ENCODE results near the gene LITAF. TPM values are rescaled to one million over a fixed set of nuclear protein-coding genes. Genes with fewer than 3 reads are reported as not detected.

Gene LITAF
- polyA plus RNA-seq, 1 donor from 2014 or later, result 0.31 TPM

DNA sequence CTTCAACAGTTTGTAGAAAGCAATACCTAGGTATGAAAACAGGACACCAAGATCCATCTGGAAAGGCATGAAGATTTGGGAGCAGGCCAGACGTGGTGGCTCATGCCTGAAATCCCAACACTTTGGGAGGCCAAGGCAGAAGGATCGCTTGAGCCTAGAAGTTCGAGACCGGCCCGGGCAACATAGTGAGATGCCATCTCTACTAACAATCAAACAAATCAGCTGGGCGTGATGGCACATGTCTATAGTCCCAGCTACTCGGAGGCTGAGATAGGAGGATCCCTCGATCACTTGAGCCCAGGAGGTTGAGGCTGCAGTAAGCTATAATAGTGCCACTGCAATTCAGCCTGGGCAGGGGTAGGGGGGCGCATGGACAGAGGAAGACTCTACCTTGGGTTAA is 20.3 kb downstream of the LITAF start:
- no peaks in the 10 kb centered on the region for H3K79me2 ChIP-seq (replicated peaks; ENCODE audit: insufficient read depth, low read length)

DNA sequence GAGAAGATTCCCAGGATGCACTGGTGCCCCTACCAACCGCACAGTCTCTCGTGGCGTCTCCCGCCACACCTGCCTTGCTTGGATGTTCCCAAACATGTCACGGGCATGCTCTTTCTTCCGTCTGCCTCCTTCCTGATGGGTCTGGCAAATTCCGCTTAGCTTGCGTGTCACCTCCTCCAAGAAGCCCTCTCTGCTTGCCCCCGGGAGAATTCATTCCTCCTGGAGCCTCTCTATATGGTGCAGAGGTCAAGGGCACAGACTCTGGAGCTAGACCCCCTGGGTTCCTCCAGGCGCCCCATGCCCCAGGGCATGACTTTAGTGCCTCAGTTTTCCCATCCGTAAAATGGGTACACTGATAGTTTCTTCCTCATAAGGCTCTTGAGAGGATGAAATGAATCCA is 21.1 kb downstream of the LITAF start:
- Histone ChIP-seq H4K20me1 (ENCODE audit: insufficient read depth) (no peaks in the 10 kb centered on the region), H3K4me2 (ENCODE audit: low read length) (no peak overlapping the region), H3K4me3 (ENCODE audit: low read length) (no peak overlapping the region), H2AFZ (ENCODE audit: low read depth, low read length) (no peak overlapping the region), H3K27me3 (ENCODE audit: insufficient read depth, low read depth, low read length) (no peaks in the 10 kb centered on the region), H3K27ac (ENCODE audit: low read length) (no peak overlapping the region), H3K9ac (ENCODE audit: low read length) (no peak overlapping the region), H3K9me2 (ENCODE audit: insufficient read depth, low read length) (no peaks in the 10 kb centered on the region), H3K79me2 (replicated peaks; ENCODE audit: insufficient read depth, low read length) (no peaks in the 10 kb centered on the region), H3K36me3 (ENCODE audit: insufficient read depth, low read length) (no peaks in the 10 kb centered on the region), H3K9me3 (ENCODE audit: low read length) (no peaks in the 10 kb centered on the region), H3F3A (ENCODE audit: insufficient read depth, low read length, poor library complexity, severe bottlenecking) (no peaks in the 10 kb centered on the region)
- TF ChIP-seq MXI1 (conservative IDR thresholded peaks at IDR 0.05; ENCODE audit: poor library complexity, severe bottlenecking), result no peak
- TF ChIP-seq, protein P1, sequence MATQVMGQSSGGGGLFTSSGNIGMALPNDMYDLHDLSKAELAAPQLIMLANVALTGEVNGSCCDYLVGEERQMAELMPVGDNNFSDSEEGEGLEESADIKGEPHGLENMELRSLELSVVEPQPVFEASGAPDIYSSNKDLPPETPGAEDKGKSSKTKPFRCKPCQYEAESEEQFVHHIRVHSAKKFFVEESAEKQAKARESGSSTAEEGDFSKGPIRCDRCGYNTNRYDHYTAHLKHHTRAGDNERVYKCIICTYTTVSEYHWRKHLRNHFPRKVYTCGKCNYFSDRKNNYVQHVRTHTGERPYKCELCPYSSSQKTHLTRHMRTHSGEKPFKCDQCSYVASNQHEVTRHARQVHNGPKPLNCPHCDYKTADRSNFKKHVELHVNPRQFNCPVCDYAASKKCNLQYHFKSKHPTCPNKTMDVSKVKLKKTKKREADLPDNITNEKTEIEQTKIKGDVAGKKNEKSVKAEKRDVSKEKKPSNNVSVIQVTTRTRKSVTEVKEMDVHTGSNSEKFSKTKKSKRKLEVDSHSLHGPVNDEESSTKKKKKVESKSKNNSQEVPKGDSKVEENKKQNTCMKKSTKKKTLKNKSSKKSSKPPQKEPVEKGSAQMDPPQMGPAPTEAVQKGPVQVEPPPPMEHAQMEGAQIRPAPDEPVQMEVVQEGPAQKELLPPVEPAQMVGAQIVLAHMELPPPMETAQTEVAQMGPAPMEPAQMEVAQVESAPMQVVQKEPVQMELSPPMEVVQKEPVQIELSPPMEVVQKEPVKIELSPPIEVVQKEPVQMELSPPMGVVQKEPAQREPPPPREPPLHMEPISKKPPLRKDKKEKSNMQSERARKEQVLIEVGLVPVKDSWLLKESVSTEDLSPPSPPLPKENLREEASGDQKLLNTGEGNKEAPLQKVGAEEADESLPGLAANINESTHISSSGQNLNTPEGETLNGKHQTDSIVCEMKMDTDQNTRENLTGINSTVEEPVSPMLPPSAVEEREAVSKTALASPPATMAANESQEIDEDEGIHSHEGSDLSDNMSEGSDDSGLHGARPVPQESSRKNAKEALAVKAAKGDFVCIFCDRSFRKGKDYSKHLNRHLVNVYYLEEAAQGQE (IDR thresholded peaks at IDR 0.05; ENCODE audit: borderline replicate concordance), result no peak
- TF ChIP-seq EZH2 (IDR thresholded peaks at IDR 0.05; ENCODE audit: borderline replicate concordance, insufficient read depth, low read length, poor library complexity, severe bottlenecking), result no peak
- TF ChIP-seq POLR2AphosphoS5 (IDR thresholded peaks at IDR 0.05), result no peak
- no peak for TF ChIP-seq EP300 (conservative IDR thresholded peaks at IDR 0.05; ENCODE audit: poor library complexity, severe bottlenecking)
- TF ChIP-seq SMC3 (conservative IDR thresholded peaks at IDR 0.05; ENCODE audit: poor library complexity), result no peak
- TF ChIP-seq CTCF (IDR thresholded peaks at IDR 0.05; ENCODE audit: poor library complexity, severe bottlenecking), result no peak
- TF ChIP-seq TAF1 (IDR thresholded peaks at IDR 0.05; ENCODE audit: low read depth), result no peak

More for the DNA sequence above, 20.3 kb downstream of the LITAF start:
- no peak overlapping the region for H3K4me3 ChIP-seq (ENCODE audit: low read length)
- no peaks in the 10 kb centered on the region for H3F3A ChIP-seq (ENCODE audit: insufficient read depth, low read length, poor library complexity, severe bottlenecking)
- H3K27ac ChIP-seq (ENCODE audit: low read length), result no peak overlapping the region
- no peaks in the 10 kb centered on the region for H3K36me3 ChIP-seq (ENCODE audit: insufficient read depth, low read length)
- H2AFZ ChIP-seq (ENCODE audit: low read depth, low read length), result no peak overlapping the region
- TF ChIP-seq CTCF (IDR thresholded peaks at IDR 0.05; ENCODE audit: poor library complexity, severe bottlenecking) (no peak), EP300 (conservative IDR thresholded peaks at IDR 0.05; ENCODE audit: poor library complexity, severe bottlenecking) (no peak), EZH2 (IDR thresholded peaks at IDR 0.05; ENCODE audit: borderline replicate concordance, insufficient read depth, low read length, poor library complexity, severe bottlenecking) (no peak)
- no peaks in the 10 kb centered on the region for H3K9me3 ChIP-seq (ENCODE audit: low read length)
- no peaks in the 10 kb centered on the region for H3K27me3 ChIP-seq (ENCODE audit: insufficient read depth, low read depth, low read length)
- no peak overlapping the region for H3K9ac ChIP-seq (ENCODE audit: low read length)
- no peaks in the 10 kb centered on the region for H4K20me1 ChIP-seq (ENCODE audit: insufficient read depth)
- no peaks in the 10 kb centered on the region for H3K9me2 ChIP-seq (ENCODE audit: insufficient read depth, low read length)
- no peak overlapping the region for H3K4me2 ChIP-seq (ENCODE audit: low read length)
